Measurements from ENCODE around the gene NRG3.

GRCh38 chr10:81943583-81943982 lies 68.6 kb downstream of the NRG3 start:
- TF ChIP-seq, protein P1, sequence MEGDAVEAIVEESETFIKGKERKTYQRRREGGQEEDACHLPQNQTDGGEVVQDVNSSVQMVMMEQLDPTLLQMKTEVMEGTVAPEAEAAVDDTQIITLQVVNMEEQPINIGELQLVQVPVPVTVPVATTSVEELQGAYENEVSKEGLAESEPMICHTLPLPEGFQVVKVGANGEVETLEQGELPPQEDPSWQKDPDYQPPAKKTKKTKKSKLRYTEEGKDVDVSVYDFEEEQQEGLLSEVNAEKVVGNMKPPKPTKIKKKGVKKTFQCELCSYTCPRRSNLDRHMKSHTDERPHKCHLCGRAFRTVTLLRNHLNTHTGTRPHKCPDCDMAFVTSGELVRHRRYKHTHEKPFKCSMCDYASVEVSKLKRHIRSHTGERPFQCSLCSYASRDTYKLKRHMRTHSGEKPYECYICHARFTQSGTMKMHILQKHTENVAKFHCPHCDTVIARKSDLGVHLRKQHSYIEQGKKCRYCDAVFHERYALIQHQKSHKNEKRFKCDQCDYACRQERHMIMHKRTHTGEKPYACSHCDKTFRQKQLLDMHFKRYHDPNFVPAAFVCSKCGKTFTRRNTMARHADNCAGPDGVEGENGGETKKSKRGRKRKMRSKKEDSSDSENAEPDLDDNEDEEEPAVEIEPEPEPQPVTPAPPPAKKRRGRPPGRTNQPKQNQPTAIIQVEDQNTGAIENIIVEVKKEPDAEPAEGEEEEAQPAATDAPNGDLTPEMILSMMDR (IDR thresholded peaks at IDR 0.05), result no peak
- TF ChIP-seq POLR2A (IDR thresholded peaks at IDR 0.05), result no peak
